SKM-1 treated with dmso at 0.1 percent for 144 hours (cell line): ENCODE results near the gene SLC35A5.
"Not testable (repeated sequence)": the region's sequence is repeated elsewhere in the genome, so short reads cannot be mapped to it uniquely, and the experiment has no call there.

Source experiments
- DNase-seq: peaks from one replicate; lab custom pipeline; 2025; ENCODE audit not compliant: unreplicated experiment; lab: John Stamatoyannopoulos, UW

Gene SLC35A5

GRCh38 chr3:112561734-112562529 lies at the start of gene SLC35A5, which contains the start of gene ATG3:
Gene SLC35A5, plus strand, starts transcription at chr3:112562045. Its CDS starts 1,359 bp downstream, at chr3:112563404.
Gene ATG3, minus strand, starts transcription at chr3:112561962. Its CDS starts 434 bp downstream, at chr3:112561528.
- DNase-seq = peak; percentile 97

GRCh38 chr3:112512320-112512719 lies 49.5 kb upstream of the SLC35A5 start:
- no peak for DNase-seq

DNA sequence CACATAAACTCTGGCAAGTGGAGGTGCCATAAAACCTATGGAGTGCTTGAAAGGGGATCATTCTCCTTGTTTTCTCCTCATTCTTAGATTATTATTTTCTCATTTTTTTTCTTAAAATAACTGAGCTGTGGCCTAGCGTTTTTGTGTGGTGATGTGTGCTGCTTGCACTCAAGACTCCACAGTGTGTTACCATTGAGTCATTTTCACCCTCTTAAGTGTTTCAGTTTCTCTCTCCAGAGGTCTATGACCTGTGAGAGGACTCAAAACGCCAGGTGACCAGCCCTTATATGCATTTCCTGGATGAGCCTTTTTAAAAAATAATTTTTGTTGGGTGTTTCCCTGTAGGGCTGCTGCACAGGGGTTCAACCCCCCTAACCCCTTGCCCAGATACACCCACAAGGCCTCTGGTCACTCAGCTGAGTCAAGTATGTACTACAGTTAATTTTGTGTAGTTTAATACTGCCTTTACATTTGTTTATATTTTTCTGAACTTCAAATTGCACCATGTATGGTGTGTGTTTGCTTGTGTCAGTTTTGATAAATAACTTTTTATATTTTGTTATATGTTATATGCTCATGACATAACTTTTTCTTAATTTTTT lies 47.2 kb upstream of the SLC35A5 start:
- no peak for DNase-seq

- DNase-seq = not testable (repeated sequence)
Observed at GRCh38 chr3:112518970-112519369, 42.9 kb upstream of the SLC35A5 start.

GRCh38 chr3:112519424-112520001 lies 42.3 kb upstream of the SLC35A5 start:
- peak; percentile 68 for DNase-seq

- DNase-seq = not testable (repeated sequence)
Observed at GRCh38 chr3:112524127-112524526, 37.7 kb upstream of the SLC35A5 start.

GRCh38 chr3:112530573-112530972 lies 31.3 kb upstream of the SLC35A5 start:
- no peak for DNase-seq

DNA sequence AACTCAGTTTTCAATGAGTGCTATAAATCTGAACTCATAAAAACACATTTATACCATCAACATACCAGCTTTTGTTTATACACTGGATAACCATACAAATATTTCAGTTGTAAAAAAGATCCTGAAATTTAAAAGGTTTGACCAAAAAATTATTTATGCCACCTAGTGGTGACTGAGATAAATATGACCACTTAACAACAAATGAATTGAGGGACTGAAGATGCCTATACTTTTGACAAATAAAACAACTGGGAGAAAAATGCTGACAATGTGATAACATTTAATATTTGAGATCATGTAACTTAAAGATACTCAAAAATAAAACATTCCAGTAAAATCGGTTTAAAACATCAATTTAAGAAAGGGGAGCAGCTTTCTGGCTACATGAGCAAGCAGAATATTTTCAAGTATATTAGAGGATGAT lies 30.5 kb upstream of the SLC35A5 start:
- peak; percentile 44 for DNase-seq

DNA sequence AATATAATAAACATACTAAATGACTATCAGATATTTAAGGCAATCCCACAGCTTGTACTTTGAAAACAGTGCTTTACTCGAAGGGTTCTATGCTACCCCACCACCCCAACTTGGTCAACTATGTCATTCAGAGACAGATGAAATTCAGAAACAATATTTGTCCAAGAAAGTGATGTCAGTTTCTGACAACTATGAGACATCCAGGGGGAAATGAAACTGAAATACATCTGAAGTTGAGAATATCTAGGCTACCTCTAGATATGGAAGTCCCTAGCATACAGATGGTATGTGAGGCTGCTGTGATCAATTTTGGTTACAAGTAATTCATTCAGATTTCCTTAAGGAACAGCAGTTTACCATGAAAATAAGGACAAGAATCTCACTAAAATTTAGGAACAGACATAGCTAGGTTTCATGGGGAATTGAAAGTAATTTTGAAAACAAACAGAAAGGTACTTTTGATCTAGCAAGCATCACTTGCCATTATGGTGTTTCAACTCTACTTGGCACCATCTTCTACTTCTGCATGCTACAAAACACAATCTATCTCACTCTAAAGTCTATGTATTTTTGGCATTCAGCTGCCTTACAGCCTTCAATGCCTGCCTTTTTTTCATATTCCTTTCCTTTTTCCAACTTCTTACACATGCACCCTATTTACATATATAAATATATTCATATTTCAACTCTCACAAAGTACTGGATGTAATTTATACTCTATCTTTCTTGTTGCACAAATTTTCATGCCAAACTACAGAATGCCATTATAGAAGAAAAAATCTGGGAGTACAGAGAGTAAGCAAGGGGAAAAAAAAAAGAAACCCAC lies 21.8 kb upstream of the SLC35A5 start:
- DNase-seq = no peak

DNA sequence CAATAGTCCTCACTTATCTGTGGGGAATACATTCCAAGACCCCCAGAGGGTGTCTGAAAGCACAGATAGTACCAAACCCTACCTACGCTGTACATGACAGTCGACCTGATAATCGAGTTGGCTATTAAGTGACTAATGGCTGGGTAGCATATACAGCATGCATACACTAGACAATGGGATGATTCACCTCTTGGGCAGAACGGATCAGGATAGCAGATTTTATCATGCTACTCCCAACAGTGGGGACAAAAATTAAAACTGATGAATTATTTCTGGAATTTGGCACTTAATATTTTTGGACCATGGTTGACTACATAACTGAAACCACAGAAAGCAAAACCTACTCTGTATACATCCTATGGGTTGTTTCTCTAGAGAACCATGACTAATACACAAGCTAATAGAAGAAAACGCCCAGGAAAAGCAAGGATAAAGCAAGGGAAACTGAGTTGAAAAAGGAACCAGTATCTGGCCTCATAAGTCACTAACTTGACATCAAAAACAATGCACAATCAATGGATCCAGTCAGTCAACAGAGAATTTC lies 15.6 kb upstream of the SLC35A5 start:
- DNase-seq = no peak

DNA sequence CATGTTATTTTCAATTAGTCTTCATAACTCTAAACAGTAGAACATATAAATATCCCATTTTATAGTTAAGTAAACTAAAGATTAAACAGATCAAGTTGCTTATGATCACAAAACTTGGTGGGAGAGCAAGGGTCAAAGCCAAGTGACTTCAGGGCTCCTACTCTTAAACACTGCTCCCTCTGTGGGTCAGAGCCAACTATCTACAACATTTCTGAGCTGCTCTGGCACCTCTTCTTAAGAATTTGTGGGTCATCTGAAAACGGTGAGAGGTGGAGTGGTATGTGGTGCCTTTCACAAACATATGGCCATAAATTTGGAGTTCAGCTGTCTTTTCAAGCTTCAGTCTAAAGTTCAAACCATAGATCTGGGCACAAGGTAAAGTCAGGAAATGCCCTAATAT lies 11.0 kb upstream of the SLC35A5 start:
- DNase-seq = no peak

DNA sequence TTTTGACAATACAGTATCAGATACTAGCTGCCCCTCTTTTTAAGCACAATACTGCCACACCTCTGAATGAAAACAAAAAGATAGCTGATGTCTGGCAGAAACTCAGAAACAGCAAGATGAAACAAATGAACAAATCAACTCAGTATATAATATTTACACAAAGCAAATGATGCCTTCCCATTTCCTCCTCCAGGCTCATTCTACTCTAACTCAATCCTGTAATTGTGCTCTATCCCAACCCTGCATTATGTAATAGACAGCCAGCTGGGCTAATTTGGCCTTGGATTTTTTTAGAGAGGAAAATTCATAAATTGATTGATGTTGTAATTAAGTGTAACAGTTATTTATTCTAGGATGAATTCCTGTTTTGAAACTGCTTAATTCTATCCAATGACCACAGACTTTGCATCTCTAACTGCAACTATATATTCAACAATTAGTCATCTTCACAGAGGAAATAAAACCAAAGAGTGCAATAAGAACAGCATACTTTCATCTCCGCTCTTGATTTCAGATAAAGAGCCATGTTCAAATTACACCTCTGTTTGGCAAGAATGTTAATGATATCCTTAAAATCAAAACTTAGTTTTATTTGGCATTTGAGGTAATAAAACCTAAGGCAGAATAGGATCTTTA lies 6.2 kb upstream of the SLC35A5 start:
- DNase-seq = no peak

GRCh38 chr3:112557976-112558375 lies 3.9 kb upstream of the SLC35A5 start:
- peak; percentile 2 for DNase-seq

DNA sequence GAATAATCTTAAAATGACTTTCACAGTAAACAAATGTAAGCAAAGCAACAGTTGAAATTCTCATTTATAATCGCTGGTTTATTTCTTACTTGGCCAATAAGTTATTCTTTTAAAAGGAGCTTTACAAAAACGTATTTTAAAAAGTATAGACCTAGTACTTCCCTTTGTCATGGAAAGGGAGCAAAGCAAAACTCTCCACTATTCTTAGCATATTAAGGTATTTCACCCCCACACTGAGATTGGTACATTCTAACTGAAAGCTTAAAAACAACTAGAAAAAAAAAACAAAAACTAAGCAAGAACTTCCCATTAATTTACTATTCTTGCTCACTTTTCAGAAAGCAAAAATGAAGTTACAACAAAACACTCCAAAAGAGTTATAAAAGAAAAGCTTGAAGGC lies 1.5 kb upstream of the SLC35A5 start:
- DNase-seq = no peak

GRCh38 chr3:112560721-112561483 lies 943 bp upstream of the SLC35A5 start:
- peak; percentile 39 for DNase-seq

DNA sequence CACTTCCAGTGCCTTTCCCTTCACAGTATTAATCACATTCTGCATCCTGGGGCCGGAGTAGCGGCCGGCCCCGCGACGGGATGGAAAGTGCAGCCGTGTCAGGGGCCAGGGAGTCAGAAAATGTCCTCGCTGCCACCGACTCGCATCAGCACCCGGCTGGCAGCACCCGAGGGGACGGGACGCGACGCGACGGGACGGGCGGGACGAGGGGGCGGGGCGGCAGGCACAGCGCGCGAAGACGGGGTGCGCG lies 436 bp upstream of the SLC35A5 start:
- DNase-seq = no peak

DNA sequence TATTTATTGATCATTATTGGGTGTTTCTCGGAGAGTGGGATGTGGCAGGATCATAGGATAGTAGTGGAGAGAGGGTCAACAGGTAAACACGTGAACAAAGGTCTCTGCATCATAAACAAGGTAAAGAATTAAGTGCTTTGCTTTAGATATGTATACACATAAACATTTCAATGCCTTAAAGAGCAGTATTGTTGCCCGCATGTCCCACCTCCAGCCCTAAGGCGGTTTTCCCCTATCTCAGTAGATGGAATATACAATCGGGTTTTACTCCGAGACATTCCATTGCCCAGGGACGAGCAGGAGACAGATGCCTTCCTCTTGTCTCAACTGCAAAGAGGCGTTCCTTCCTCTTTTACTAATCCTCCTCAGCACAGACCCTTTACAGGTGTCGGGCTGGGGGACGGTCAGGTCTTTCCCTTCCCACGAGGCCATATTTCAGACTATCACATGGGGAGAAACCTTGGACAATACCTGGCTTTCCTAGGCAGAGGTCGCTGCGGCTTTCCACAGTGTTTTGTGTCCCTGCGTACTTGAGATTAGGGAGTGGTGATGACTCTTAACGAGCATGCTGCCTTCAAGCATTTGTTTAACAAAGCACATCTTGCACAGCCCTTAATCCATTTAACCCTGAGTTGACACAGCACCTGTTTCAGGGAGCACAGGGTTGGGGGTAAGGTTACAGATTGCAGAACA lies 2.5 kb downstream of the SLC35A5 start:
- DNase-seq = not testable (repeated sequence)

DNA sequence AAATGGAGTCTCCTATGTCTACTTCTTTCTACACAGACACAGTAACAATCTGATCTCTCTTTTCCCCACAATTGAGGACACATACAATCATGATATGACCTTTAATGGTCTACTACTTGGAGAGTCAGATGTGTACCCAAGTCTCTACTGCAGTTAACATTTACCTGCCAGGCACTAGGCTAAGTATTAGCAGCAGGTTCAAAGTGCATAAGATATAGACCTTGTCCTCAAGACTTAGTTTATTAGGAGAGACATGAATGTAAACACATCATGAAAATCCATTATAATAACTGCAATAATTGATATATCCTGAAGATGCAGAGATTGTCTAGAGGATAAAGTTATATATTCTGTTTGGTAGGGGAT lies 3.1 kb downstream of the SLC35A5 start:
- no peak for DNase-seq

DNA sequence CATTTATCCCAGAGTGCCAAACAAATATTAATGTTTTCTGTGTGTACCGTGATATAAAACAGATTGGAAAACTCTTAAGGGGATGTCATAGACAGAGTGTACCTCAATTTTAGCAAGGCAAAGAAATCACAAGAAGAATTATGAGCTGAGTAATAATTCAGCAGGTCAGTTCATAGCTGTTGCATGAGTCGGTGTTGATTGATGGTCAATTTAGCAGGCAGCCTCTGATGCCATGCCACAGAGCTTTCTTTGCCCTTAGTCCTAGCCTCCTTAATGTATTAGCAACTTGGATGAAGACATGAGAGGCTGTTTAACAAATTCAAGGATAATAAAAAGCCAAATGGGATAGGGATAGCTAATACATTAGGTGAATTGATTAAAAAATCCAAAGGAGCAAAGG lies 6.8 kb downstream of the SLC35A5 start:
- DNase-seq = no peak

- no peak for DNase-seq
Observed at GRCh38 chr3:112569265-112569664, 7.4 kb downstream of the SLC35A5 start.
